Measurements from ENCODE around the gene XPC.

Gene XPC

GRCh38 chr3:14174483-14174882 is 3.9 kb downstream of the XPC start:
- no peak for DNase-seq (ENCODE audit: low read depth in 4 of 4, low spot score in 1 of 4)

- DNase-seq (ENCODE audit: low read depth in 4 of 4, low spot score in 1 of 4) = no peak
These were observed 5.9 kb downstream of the XPC start for GRCh38 chr3:14172496-14172895.

- no peak for DNase-seq (ENCODE audit: low read depth in 4 of 4, low spot score in 1 of 4)
These were observed 7.8 kb downstream of the XPC start for GRCh38 chr3:14170531-14171159.

- no peak for DNase-seq (ENCODE audit: low read depth in 4 of 4, low spot score in 1 of 4)
These were observed 8.5 kb downstream of the XPC start for GRCh38 chr3:14169871-14170270.

GRCh38 chr3:14169435-14169834 is 9.0 kb downstream of the XPC start:
- DNase-seq (ENCODE audit: low read depth in 4 of 4, low spot score in 1 of 4) = no peak

GRCh38 chr3:14166877-14167603 is 11.4 kb downstream of the XPC start:
- no peak for DNase-seq (ENCODE audit: low read depth in 4 of 4, low spot score in 1 of 4)

- DNase-seq (ENCODE audit: low read depth in 4 of 4, low spot score in 1 of 4) = no peak
These were observed 16.2 kb downstream of the XPC start for GRCh38 chr3:14162178-14162577.

GRCh38 chr3:14161282-14161681 is 17.1 kb downstream of the XPC start:
- DNase-seq (ENCODE audit: low read depth in 4 of 4, low spot score in 1 of 4) = no peak

- no peak for DNase-seq (ENCODE audit: low read depth in 4 of 4, low spot score in 1 of 4)
These were observed 19.0 kb downstream of the XPC start for GRCh38 chr3:14159426-14159825.

GRCh38 chr3:14158370-14158769 is 20.0 kb downstream of the XPC start:
- DNase-seq (ENCODE audit: low read depth in 4 of 4, low spot score in 1 of 4) = no peak

GRCh38 chr3:14157951-14158350 is 20.4 kb downstream of the XPC start:
- DNase-seq (ENCODE audit: low read depth in 4 of 4, low spot score in 1 of 4) = no peak

GRCh38 chr3:14156843-14157561 is 21.4 kb downstream of the XPC start:
- DNase-seq (ENCODE audit: low read depth in 4 of 4, low spot score in 1 of 4) = no peak

- no peak for DNase-seq (ENCODE audit: low read depth in 4 of 4, low spot score in 1 of 4)
These were observed 22.2 kb downstream of the XPC start for GRCh38 chr3:14156201-14156600.

- no peak for DNase-seq (ENCODE audit: low read depth in 4 of 4, low spot score in 1 of 4)
These were observed 23.4 kb downstream of the XPC start for GRCh38 chr3:14154895-14155440.

GRCh38 chr3:14154276-14154675 is 24.1 kb downstream of the XPC start:
- no peak for DNase-seq (ENCODE audit: low read depth in 4 of 4, low spot score in 1 of 4)

GRCh38 chr3:14153663-14154062 is 24.7 kb downstream of the XPC start:
- DNase-seq (ENCODE audit: low read depth in 4 of 4, low spot score in 1 of 4) = no peak

- no peak for DNase-seq (ENCODE audit: low read depth in 4 of 4, low spot score in 1 of 4)
These were observed 25.4 kb downstream of the XPC start for GRCh38 chr3:14152963-14153355.

- no peak for DNase-seq (ENCODE audit: low read depth in 4 of 4, low spot score in 1 of 4)
These were observed 26.0 kb downstream of the XPC start for GRCh38 chr3:14152233-14152962.

GRCh38 chr3:14151471-14152083 is 26.8 kb downstream of the XPC start:
- DNase-seq (ENCODE audit: low read depth in 4 of 4, low spot score in 1 of 4) = no peak

- DNase-seq (ENCODE audit: low read depth in 4 of 4, low spot score in 1 of 4) = no peak
These were observed 27.7 kb downstream of the XPC start for GRCh38 chr3:14150491-14151230.
